GM21825 (cell line): ENCODE data around the gene ATG7.
"Not testable (repeated sequence)": the region's sequence is repeated elsewhere in the genome, so short reads cannot be mapped to it uniquely, and the experiment has no call there.

Experiments used
- ATAC-seq: cut with Tn5 transposase; IDR thresholded peaks from one replicate; pipeline ENCODE4 v1.9.1; 2021; ENCODE audit warnings: mild to moderate bottlenecking, moderate library complexity; ENCODE audit not compliant: unreplicated experiment

ATG7 gene

DNA sequence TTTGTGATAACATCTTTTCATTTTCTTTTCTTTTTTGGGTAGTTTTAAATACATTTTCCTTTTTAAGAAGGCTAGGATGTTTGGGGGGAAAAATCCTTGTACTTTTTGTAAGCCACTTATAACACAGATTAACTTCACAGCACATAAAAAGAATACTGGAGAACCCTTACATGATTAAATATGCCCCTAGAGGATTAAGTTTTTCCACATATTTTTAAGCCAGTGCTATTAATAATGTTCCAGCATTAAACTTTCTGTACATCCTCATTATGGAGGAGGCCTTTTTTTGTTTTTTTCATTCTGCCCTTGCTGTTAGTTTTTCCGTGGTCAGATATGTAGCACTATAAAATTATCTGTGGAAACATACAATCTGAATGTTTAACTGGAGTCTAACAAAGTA lies 147.9 kb downstream of the ATG7 start:
- ATAC-seq: no peak

DNA sequence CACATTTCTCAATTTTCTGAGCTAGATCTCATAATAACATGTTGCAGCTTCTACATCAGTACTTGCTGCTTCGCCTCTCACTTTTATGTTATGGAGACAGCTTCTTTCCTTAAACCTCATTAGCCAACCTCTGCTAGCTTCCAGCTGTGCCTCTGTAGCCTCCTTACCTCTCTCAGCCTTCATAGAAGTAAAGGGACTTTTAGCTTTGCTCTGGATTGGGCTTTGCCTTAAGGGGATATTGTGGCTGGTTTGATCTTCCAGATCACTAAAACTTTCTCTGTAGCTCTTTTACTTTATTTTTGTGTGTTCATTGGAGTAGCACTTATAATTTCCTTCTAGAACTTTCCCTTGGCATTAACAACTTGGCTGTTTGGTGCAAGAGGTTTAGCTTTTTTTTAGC lies 150.1 kb downstream of the ATG7 start:
- no peak for ATAC-seq

DNA sequence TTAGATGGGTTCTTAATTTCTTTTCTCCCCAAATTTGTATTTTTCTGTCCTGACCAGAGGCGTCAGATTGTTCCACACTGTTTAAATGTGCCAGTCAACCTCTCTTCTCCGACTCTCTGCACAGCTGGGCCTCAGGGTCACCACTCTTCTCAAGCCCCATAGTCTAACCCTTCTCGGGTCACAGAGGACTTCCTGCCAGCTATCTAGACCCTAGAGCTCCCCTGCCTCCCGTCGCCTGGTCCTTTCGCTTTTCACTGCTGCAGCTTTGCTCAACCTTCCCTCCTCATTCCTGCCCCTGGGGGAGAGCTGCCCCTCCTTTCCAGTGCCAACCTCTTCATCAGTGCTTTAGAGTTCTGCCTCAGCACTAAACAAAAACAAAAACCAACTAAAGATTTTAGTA lies 151.7 kb downstream of the ATG7 start:
- ATAC-seq: no peak

DNA sequence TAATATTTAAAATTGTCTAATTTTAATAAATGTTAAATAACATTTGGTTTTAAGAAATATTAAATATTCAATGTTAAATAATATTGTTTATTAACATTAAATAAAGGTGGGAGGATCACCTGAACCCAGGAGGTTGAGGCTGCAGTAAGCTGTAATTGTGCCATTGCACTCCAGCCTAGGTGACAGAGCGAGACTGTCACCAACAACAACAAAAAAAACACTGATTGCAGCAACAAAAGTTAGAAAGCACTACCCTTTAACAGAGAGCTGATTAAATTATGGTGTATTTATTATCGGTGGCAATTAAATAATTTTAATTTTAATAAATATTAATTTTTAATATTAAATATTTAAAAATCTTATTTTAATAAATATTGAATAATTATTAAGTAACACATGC lies 152.1 kb downstream of the ATG7 start:
- no peak for ATAC-seq

DNA sequence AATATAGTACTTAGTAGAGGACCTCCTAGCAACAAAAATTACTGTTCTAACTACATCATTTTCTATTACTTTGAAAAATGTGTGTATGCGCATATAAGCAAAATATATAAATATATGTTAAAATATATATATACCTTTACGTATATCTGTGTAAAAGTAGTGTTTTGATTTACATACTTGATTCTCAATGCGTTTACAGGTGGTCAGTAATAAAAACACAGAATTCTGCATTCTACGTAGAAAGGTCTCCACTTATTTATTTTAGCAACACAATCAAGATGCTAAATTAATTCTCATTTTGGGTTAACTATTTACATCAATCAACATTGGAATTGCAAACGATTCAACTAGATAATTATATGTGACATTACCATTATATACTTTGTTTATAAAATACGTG lies 158.0 kb downstream of the ATG7 start:
- ATAC-seq: no peak

DNA sequence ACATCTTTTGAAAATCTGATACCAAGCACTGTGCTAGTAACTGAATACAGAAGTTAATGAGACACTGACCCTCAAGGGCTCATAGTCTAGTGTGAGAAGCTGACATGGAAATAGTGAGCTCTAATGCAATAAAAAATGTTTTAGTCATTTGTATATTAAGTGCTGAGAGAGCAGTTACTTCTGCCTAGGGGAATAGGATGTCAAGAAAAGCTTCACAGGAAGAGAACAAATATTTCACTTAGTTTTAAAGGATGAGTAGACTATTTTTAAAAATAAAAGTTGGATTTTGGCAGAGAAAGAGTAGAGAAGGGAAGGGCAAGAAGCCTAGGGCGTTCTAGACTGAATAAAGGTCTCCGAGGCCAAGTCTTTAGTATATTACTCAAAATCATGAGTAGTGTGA lies 158.4 kb downstream of the ATG7 start:
- ATAC-seq: no peak

DNA sequence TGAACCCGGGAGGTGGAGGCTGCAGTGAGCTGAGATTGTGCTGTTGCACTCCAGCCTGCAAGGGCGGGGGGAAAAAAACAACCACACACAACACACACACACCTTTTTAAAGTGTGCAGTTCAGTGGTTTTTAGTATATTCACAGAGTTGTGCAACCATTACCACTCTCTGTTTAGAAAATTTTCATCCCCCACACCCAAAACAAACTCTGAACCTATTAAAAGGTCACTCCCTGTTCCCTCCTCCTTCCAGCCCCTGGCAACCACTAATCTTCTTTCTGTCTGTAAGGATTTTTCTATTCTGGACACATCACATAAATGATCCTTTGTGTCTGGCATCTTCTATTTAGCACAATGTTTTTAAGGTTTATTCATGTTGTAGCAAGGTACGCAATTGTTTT lies 159.1 kb downstream of the ATG7 start:
- ATAC-seq: no peak

DNA sequence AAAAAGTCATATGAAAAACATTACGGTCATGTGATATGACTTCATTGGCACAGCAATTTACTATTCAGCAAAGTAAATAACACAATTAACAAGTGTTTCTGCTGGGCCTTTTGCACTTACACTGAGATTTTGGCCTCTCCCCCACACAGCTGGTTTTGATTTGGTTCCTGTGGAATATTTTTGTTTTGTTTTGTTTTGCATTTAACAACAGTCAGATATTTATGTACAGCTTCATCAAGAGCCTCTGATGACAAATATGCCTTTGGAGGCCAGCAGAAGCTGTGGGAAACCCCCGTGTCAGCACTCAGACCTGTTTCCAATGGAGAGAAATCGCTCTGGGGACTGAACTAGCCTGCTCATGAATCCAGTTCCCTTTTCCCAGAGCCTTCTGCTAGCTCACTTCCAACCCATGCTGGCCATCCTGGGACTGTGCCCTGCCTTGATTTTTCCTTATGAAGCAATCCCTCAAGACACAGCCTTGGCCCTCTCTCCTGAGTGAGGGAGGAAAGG lies 161.9 kb downstream of the ATG7 start:
- ATAC-seq: no peak

DNA sequence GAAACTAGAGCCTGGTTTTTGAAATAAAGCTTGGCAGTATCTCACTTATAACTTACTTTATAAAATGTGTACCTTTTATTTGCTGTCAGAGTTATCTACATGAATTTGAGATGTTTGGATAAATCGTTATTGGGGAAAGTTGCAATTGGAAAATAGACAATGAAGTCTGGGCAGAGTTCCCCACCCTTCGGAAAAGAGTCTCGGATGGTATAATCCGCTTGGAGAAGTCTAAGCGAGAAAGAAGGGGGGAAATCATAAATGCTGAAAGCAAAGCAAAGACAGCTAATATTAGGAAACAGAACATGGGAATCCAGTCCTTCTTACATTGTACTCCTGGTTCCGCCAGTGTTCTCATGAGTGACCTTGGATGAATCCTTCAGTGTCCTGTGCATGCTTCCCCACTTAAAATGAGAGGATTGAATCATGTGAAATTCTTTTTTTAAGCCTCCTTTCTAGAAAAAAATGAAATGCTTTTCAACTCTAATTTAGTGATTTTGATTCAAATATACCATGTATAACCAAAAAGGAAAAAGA lies 162.4 kb downstream of the ATG7 start:
- no peak for ATAC-seq

DNA sequence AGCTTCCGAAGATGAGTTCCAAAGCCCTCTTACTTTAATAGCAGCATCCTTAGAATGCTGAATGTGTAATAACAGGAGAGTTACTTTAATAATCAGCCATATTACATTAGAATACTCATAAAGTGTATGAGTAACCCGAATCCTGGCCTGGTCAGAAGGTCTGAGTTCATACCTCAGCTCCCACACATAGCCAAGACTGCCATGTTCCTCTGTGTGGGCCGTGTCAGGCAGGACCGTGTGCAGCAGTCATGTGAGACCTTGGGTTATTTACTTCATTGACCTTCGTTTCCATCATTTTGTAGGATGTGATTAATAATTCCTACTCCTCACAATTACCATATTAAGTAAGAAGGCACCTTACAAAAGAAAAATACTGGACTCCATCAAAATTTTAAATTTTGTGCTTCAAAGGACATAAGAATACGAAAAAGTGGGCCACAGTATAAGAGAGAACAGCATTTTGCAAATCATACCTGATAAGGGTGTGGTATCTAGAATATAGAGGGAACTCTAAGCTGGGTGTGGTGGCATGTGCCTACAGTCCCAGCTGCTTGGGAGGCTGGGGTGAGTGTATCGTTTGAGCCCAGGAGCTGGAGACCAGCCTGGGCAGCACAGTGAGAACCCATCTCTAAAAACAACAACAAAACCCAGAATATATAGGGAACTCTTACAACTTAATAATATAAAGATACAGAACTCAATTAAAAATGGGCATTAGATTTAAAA lies 163.4 kb downstream of the ATG7 start:
- ATAC-seq: no peak

DNA sequence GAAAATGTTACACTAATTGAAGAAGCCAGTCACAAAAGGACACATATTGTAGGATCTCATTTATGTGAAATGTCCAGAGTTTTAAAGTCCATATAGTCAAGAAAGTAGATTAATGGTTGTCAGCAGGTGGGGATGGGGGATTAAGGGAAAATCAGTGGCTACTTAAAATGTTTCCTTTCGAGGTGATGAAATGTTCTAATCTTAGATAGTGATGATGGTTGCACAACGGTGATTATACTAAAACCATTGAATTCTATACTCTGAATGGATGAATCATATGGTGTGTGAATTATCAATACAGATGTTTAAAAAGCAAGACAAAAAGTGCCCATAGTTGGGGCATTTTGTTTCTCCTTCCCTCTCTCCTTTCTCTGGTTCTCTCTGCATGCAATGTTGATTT lies 164.6 kb downstream of the ATG7 start:
- ATAC-seq: no peak

DNA sequence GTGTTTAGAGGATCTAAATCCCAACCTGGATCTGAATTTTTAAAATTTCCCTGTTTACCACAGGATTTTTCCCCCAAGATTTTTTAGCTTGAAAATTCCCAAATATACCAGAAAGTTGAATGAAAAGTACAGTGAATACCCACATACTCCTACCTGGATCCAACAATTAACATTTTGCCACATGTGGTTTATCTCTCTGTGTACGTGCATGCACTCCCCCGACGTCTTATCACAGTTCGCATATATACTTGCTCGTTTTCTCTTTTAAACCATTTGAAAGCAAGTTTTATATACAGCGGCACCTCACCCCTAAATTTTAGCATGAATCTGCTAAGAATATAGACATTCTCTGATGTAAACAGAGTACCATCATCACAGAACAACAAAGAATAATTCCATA lies 165.3 kb downstream of the ATG7 start:
- no peak for ATAC-seq

DNA sequence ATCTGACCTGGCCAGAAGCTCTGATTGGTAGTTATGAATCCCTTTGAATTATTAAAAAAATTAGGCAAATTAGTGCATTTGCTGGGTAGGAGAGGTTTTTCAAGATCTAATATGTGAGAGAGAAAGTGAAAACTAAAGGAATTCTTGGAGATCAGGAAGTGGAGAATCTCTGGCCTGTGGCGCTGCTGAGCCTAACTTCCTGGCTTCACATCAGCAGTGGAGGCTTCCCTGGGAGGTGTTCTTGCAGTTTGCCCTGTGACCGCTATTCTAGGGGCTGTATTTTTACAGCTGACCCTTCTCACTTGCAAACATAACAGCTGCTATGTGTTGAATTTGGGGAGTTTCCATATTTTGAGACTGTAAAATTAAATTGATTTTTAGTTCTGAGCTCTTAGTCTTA lies 166.4 kb downstream of the ATG7 start:
- no peak for ATAC-seq

DNA sequence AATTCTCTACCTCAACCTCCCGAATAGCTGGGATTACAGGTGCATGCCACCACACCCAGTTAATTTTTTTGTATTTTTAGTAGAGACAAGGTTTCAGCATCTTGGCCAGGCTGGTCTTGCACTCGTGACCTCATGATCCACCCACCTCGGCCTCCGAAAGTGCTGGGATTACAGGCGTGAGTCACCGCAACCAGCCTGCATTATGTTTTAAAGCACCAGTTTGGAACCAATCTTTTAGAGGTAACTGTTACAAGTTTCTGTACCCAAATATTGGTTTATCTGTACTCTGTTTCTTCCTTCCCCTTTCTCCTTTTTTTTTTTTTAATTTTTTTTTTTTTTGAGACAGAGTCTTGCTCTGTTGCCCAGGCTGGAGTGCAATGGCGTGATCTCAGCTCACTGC lies 169.1 kb downstream of the ATG7 start:
- not testable (repeated sequence) for ATAC-seq

DNA sequence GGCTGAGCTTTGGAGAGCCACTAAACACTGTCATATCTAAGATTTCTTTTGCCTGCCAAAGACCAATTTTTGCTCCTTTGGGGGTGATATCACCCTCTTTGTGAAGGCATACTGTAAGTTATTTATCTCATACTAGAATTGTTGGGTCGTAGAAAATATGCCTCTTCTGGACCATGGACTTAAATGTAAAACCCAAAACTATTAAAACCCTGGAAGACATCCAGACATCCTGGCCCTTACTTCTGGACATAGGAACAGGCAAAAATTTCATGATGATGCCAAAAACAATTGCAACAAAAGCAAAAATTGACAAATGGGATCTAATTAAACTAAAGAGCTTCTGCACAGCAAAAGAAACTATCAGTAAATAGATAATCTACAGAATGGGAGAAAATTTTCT lies 172.2 kb downstream of the ATG7 start:
- no peak for ATAC-seq

DNA sequence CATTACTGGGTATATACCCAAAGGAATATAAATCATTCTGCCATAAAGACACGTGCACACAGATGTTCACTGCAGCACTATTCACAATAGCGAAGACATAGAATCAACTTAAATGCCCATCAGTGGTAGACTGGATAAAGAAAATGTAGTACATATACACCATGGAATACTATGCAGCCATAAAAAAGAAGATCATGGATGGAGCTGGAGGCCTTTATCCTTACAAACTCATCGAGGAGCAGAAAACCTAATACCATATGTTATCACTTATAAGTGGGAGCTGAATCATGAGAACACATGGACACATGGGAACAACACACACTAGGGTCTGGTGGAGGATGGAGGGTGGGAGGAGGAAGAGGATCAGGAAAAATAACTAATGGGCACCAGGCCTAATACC lies 173.0 kb downstream of the ATG7 start:
- not testable (repeated sequence) for ATAC-seq

DNA sequence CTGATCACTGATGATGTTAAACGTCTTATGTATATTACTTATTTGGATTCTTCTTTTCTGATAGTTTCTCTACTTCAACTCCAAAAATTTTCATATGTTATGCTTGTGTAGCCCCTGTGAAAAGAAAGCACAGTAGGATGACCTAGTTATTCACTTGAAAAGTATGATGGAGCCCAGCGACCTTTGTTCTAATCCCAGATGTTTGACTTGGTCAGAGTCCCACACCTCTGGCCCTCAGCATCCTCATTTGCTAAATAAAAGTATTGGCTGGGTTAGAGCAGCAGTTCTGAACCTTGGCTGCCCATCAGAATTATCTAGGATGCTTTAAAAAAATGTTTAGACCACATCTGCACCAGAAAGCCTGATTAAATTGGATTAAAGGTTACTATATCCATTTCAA lies 173.7 kb downstream of the ATG7 start:
- no peak for ATAC-seq

DNA sequence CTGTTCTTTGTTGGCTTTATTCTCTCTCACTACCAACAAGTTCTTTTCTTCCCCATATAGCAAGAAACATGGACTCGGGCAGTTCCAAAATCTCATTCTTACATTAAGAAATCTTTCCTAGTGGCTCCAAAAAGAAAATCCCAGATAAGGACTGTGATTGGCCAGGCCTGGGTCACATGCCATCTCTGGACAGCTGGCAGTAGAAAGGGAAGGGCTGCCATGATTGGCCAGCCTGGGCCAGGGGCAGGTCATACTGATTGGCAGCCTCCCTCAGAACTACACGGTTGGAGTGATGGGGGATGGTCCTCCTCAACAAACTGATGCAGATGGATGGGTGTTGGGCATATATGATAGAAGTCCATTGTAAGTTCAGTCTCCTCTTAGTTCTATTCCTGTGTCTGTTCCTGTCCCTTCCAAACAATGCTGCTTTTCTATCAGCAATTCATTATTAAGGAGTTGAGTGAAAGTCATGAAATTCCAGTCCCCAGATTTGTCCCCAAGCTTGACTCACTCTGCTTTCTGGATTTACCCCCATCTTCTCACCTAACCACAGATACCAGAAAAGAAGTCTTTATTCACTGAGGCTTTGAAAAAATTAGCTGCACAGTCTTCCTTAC lies 175.5 kb downstream of the ATG7 start:
- ATAC-seq: no peak

DNA sequence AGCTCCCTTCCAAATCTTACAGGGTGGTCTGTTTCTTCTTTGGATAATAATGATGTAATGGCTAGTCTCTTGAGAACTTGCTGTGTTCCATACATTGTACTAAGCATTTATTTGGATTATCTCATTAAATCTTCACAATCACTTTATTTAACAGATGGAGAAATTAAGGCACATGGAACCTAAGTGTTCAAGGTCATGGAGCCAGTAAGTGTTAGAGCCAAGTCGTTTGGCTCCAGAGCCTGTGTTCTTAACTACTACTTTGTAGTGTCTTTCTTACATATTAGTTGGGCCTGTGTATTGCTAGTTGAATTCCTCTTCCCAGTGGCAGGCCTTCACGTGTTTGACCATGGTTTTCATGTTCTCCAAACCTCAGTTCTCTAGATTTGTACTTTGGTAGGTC lies 177.8 kb downstream of the ATG7 start:
- no peak for ATAC-seq

DNA sequence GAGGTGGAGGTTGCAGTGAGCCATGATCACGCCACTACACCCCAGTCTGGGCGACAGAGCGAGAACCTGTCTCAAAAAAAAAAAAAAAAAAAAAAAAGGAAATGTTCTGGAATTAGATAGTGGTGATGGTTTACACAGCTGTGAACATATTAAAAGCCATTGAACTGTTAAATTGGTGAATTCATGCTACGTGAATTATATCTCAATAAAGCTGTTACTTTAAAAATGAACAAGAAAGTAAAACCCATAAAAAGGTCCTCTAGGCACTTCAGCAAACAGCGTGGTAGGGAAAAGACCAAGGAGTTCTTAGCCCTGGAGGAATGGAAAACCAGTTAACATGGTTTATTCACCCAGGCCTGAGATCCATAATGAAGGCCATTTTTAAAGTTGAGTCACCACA lies 180.1 kb downstream of the ATG7 start:
- no peak for ATAC-seq

DNA sequence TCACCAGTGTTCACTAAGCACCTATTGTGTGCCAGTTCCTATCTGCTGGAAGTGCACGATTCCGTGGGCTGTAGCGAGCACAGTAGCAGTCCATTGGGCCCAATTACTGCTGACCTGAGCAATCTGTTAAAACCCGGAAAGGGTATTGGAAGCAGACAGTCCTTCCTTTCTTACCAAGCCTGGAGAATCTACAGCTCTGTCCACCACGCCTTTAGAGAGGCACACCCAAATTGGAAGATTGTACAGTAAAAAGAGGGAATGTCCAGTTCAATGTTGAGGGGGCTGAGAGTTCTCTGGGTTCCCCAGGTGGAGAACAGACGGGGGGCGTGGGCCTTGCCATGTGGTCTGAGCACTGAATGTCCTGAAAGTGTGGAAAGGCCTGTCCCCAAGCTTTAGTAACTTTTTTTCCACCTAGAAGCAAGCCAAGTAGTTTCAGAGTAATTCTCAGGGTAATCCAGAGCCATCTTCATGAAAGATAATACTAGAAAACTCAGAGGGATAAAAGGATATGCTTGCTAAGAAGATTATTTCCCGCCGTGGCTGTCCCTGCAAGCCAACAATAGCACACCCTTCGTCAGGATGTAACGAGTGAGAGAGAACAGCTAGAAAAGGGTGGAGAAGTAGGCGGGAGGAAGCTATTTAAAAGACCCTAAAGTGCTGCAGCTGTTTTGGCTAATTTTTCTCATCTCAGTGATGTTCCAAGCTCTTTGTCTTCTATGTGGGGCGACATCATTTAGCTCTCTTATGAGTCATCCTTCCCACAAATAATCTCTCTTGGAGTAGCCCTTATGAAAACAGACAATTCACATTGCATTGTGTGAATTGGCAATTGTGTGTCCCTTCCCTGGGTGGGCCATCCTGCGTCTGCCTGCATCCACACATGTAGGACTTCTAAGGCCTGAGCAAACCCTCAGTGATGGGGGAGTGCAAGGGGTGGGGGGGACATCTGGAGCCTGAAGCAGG lies 181.0 kb downstream of the ATG7 start:
- no peak for ATAC-seq
